ENCODE data around the gene CHMP6. TPM values are rescaled to one million over a fixed set of nuclear protein-coding genes. Genes with fewer than 3 reads are reported as not detected.

Gene CHMP6
- total RNA-seq, 2 experiments from 2014 or later, result 31.3 to 32.9 TPM

DNA sequence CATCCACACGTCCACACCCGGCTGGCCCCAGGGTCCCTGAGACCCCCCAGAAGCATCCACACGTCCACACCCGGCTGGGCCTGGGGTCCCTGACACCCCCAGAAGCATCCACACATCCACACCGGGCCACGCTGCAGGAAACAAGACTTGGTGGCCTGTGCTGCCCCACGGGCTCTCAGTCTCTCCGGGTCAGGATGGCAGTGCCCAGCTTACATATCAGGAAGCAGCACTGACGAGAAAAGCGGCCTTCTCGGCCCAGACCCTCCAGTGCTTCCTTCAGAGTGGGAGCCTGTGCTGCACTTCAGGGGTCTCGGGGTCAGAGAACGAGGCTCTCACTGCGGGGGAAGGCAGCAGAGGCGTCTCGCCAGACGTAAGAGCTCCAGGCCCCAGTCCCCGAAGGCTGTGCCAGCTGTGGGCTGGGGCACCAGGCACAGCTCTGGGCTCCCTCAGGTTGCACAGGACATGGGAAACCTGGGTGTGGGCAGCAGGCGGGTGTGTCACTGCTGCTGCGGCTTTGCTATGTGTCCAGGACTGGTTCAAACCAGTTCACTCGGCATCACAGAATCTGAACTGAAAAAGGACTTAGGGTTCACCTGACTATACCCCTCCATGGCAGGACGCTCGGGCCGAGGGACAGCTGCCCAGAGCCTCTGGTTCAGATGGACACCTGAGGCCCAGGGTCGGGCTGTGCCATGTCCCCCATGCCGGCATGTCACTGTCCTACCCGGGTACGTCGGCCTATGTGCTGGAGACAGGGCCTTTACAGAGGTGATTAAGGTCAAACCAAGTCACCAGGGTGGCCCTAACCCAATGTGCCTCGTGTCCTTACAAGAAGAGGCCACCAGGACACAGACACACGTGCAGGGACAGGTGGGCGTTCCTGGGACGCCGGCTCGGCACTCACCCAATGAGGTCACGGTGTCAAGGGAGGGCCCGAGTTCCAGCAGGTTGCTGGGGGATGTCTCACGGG, 40.2 kb upstream of the CHMP6 start:
- Mint-ChIP-seq H3K4me1 (peaks cover 5% of the 10 kb centered on the region), H3K27ac (no peak overlapping the region), H3K36me3 (ENCODE audit: low read depth) (peaks cover 16% of the 10 kb centered on the region), H3K9me3 (no peaks in the 10 kb centered on the region), H3K4me3 (no peak overlapping the region), H3K27me3 (no peaks in the 10 kb centered on the region)
- POLR2A ChIA-PET, result no interaction called here
- DNase-seq, result no peak
- CTCF ChIA-PET, result no interaction called here

DNA sequence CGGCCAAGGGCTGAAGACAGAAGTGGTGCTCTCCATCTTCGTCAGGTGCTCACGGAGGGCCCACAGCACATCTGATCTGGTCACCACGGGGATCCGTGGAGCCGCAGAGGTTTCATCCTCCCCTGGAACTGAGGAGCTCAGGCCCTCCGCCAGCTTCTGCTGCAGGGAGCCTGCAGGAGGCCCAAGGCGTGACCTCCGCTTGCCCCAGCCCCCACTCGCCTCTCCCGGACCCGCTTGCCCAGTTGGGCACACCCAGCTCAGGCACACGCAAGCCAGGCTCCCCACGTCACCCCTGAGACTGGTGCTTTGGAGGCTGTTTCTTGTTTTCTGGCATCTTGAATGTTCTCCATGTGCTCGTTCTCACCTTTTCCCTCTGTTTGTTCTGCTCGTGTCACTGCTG, 39.4 kb upstream of the CHMP6 start:
- DNase-seq, result no peak
- Mint-ChIP-seq H3K27me3 (no peaks in the 10 kb centered on the region), H3K4me3 (no peak overlapping the region), H3K9me3 (no peaks in the 10 kb centered on the region), H3K4me1 (peaks cover under 1% of the 10 kb centered on the region), H3K36me3 (ENCODE audit: low read depth) (peaks cover 7% of the 10 kb centered on the region), H3K27ac (no peak overlapping the region)
- ChIA-PET POLR2A (no interaction called here), CTCF (no interaction called here)

GRCh38 chr17:80953471-80954315, 37.9 kb upstream of the CHMP6 start:
- ChIA-PET POLR2A (no interaction called here), CTCF (no interaction called here)
- Mint-ChIP-seq H3K4me1 (no peaks in the 10 kb centered on the region), H3K27me3 (no peaks in the 10 kb centered on the region), H3K9me3 (no peaks in the 10 kb centered on the region), H3K4me3 (no peak overlapping the region), H3K27ac (no peak overlapping the region), H3K36me3 (ENCODE audit: low read depth) (peaks cover 6% of the 10 kb centered on the region)
- DNase-seq, result no peak

GRCh38 chr17:80955078-80955477, 36.6 kb upstream of the CHMP6 start:
- CTCF ChIA-PET, result no interaction called here
- POLR2A ChIA-PET, result no interaction called here
- H3K36me3 Mint-ChIP-seq (ENCODE audit: low read depth), result peaks cover 6% of the 10 kb centered on the region
- H3K27ac Mint-ChIP-seq, result no peak overlapping the region
- no peak overlapping the region for H3K4me3 Mint-ChIP-seq
- H3K4me1 Mint-ChIP-seq, result no peaks in the 10 kb centered on the region
- H3K27me3 Mint-ChIP-seq, result no peaks in the 10 kb centered on the region
- no peaks in the 10 kb centered on the region for H3K9me3 Mint-ChIP-seq
- no peak for DNase-seq

GRCh38 chr17:80955671-80956280, 35.9 kb upstream of the CHMP6 start:
- POLR2A ChIA-PET, result no interaction called here
- CTCF ChIA-PET, result interaction anchor here (1.7 kb wide), 1 partner anchor 10 kb away, joined by 5 read pairs; no protein-coding TSS in a partner anchor
- Mint-ChIP-seq H3K4me3 (no peak overlapping the region), H3K9me3 (no peaks in the 10 kb centered on the region), H3K27ac (no peak overlapping the region), H3K4me1 (no peaks in the 10 kb centered on the region), H3K36me3 (ENCODE audit: low read depth) (peaks cover 3% of the 10 kb centered on the region), H3K27me3 (no peaks in the 10 kb centered on the region)
- no peak for DNase-seq

- CTCF ChIA-PET, result interaction anchor here (1.0 to 1.7 kb wide), 2 partner anchors 9 to 48 kb away, joined by 5 read pairs; no protein-coding TSS in a partner anchor
- H3K9me3 Mint-ChIP-seq, result no peaks in the 10 kb centered on the region
- no peaks in the 10 kb centered on the region for H3K4me1 Mint-ChIP-seq
- no peaks in the 10 kb centered on the region for H3K27me3 Mint-ChIP-seq
- H3K27ac Mint-ChIP-seq, result no peak overlapping the region
- POLR2A ChIA-PET, result no interaction called here
- no peak for DNase-seq
- peaks cover 3% of the 10 kb centered on the region for H3K36me3 Mint-ChIP-seq (ENCODE audit: low read depth)
- H3K4me3 Mint-ChIP-seq, result no peak overlapping the region
These were observed 35.1 kb upstream of the CHMP6 start for GRCh38 chr17:80956321-80957190.

- CTCF ChIA-PET, result interaction anchor here (1.0 to 1.7 kb wide), 2 partner anchors 8 to 47 kb away, joined by 5 read pairs; no protein-coding TSS in a partner anchor
- no peaks in the 10 kb centered on the region for H3K9me3 Mint-ChIP-seq
- DNase-seq, result no peak
- no peak overlapping the region for H3K27ac Mint-ChIP-seq
- H3K4me1 Mint-ChIP-seq, result no peaks in the 10 kb centered on the region
- POLR2A ChIA-PET, result no interaction called here
- H3K4me3 Mint-ChIP-seq, result no peak overlapping the region
- peaks cover 3% of the 10 kb centered on the region for H3K36me3 Mint-ChIP-seq (ENCODE audit: low read depth)
- no peaks in the 10 kb centered on the region for H3K27me3 Mint-ChIP-seq
These were observed 34.1 kb upstream of the CHMP6 start for GRCh38 chr17:80957461-80957941.

DNA sequence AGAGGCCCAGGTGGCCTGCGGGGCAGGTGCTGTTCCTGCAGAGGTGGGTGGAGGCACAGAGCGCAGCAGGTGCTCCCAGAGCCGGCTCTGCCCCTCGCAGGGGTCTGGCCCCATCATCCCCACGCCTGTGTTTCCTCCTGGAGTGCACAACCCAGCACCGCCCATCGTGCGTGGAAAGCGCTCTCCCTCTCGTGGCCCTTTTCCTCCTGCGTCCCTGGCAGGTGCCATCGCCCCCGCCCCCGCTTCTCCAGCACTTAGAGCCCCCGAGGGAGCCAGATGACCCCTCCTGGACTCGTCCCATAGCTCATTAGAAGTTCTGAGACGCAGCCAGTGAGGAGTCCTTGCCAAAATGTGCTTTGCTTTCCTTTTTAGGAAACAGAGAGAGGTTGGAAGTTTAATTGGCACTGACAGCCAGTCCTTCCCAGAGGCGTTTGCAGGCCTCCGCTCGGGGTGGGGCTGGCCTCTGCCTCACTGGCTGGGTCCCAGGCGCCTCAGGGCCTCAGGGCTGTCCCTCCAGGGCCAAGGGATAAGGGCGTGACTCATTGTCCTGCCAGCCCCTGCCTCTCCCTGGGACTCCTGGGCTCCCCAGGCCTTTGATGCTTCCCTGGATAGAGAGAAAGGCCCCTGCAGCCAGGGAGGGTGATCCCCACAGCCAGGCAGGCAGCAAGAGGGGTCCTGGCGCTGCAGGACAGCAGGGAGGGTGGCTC, 32.2 kb upstream of the CHMP6 start:
- no peak for DNase-seq
- no peaks in the 10 kb centered on the region for H3K4me1 Mint-ChIP-seq
- H3K27me3 Mint-ChIP-seq, result no peaks in the 10 kb centered on the region
- H3K9me3 Mint-ChIP-seq, result no peaks in the 10 kb centered on the region
- peaks cover 2% of the 10 kb centered on the region for H3K36me3 Mint-ChIP-seq (ENCODE audit: low read depth)
- ChIA-PET POLR2A (no interaction called here), CTCF (interaction anchor here (1.5 kb wide), 1 partner anchor 10 kb away, joined by 3 read pairs; no protein-coding TSS in a partner anchor)
- H3K4me3 Mint-ChIP-seq, result no peak overlapping the region
- no peak overlapping the region for H3K27ac Mint-ChIP-seq

DNA sequence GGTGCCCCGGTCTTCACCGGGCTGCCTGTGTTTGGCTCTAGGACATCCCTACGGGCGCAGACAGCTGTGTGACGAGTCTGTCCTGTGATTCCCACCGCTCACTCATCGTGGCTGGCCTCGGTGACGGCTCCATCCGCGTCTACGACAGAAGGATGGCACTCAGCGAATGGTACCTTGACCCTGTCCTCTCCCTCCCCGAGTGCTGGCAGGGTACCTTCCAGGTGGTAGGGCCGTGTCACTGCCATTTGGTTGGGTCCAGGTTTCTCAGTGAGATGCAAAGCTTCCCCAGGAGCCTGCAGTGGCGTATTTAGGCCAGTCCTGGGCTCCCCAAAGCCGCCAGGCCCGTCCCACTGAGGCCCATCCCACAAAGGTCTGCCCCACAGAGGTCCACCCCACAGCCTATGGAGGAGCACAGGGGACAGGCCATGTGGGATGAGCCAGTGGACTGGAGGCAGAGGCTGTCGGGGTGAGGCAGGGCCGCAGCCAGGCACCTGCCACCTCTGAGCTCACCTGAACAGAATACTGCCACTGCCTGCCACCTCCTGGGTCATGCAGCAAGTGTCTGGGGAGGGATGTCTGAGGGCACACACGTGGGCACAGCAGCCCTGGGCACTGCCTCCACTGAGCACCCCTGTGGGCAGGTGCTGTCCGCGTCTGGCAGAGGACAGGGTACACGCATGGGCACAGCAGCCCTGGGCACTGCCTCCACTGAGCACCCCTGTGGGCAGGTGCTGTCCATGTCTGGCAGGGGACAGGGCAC, 31.4 kb upstream of the CHMP6 start:
- no peaks in the 10 kb centered on the region for H3K4me1 Mint-ChIP-seq
- H3K27ac Mint-ChIP-seq, result peak overlapping the region; percentile 9
- ChIA-PET POLR2A (no interaction called here), CTCF (interaction anchor here (1.5 kb wide), 1 partner anchor 10 kb away, joined by 3 read pairs; no protein-coding TSS in a partner anchor)
- H3K27me3 Mint-ChIP-seq, result no peaks in the 10 kb centered on the region
- peaks cover 1% of the 10 kb centered on the region for H3K36me3 Mint-ChIP-seq (ENCODE audit: low read depth)
- no peak for DNase-seq
- H3K9me3 Mint-ChIP-seq, result no peaks in the 10 kb centered on the region
- no peak overlapping the region for H3K4me3 Mint-ChIP-seq

DNA sequence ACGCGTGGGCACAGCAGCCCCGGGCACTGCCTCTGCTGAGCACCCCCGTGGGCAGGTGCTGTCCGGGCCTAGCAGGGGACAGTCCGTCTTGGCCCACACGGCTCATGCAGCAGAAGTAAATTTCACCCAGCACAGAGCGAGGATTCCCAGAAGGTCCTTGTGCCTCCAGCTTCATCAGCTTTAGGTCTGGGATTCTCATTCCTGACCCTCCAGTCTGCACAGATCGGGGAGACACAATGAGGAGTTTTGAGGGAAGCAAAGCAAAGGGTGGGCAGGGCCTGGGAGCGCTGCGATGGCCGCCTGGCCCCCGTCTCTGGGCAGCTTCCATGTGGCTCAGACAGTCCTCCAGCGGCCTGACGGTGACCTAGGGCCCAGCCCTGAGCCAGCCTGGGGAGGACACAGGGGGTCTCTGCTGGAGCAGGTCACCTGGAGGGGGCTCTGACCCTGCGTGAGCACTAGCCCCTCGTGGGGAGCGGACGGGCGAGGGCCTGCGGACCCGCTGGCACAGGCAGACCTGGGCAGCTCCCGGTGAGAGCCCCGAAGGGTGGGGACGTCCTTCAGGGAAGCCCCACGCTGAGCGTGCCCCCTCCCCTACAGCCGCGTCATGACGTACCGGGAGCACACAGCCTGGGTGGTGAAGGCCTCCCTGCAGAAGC, 30.7 kb upstream of the CHMP6 start:
- Mint-ChIP-seq H3K4me1 (no peaks in the 10 kb centered on the region), H3K27ac (no peak overlapping the region), H3K27me3 (no peaks in the 10 kb centered on the region), H3K4me3 (no peak overlapping the region), H3K36me3 (ENCODE audit: low read depth) (peaks cover 3% of the 10 kb centered on the region), H3K9me3 (no peaks in the 10 kb centered on the region)
- DNase-seq, result no peak
- POLR2A ChIA-PET, result no interaction called here
- CTCF ChIA-PET, result no interaction called here
